Uterus (tissue), 2 donors: ENCODE measurements around the gene MAP4K4.

Source experiments
- CTCF ChIP-seq, 4 experiments: fragments of 200-600 bp in 2 of 4; fragments of 450-650 bp in 2 of 4; sonication (generic) in 2 of 4; IDR thresholded peaks; one replicate each; pipeline ENCODE4 v1.5.1; 2016 to 2019; ENCODE audit warnings: antibody characterized with exemption in 4 of 4, mild to moderate bottlenecking in 2 of 4, moderate library complexity in 1 of 4
- POLR2A ChIP-seq, 2 donors: fragments of 450-650 bp; IDR thresholded peaks; one replicate each; pipeline ENCODE4 v1.6.1; 2016; ENCODE audit warnings: antibody characterized with exemption in 2 of 2, mild to moderate bottlenecking in 1 of 2, moderate library complexity in 1 of 2

DNA sequence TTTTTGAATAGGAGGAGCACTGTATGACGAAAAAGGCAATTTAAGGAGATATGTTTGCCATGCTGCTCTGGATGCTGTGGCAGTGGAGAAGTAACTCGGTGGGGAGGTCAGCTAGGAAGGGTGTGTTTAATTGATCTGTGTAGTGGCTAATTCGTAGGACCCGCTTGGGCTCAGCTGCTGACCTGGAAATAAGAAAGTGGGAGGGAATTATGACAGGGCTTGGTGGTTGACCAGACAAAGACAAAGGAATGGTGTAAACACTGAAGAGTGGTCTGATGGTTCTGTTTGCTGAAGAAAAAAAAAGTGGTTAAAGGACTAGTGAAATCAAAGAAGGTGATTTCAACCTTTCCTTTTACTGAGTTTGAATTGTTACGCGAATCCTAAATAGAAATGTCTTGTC, 146.0 kb downstream of the MAP4K4 start:
- no peak for TF ChIP-seq CTCF (IDR thresholded peaks at IDR 0.05)
- TF ChIP-seq POLR2A (IDR thresholded peaks at IDR 0.05) = no peak
